ENCODE measurements around the gene EIF4EBP2.
A peak's percentile ranks its signal among the peaks of the same experiment; 100 is the strongest.

Gene EIF4EBP2

GRCh38 chr10:70456164-70456563 is 52.2 kb downstream of the EIF4EBP2 start:
- in situ Hi-C loops (cut with MboI; ENCODE audit: low pct_unique_long_range_greater_than_20kb, low sequenced_read_pairs) = no loop called here
- DNase-seq = no peak

- in situ Hi-C loops (cut with MboI; ENCODE audit: low pct_unique_long_range_greater_than_20kb, low sequenced_read_pairs) = no loop called here
- no peak for DNase-seq
These were observed 53.9 kb downstream of the EIF4EBP2 start for GRCh38 chr10:70457759-70458305.

GRCh38 chr10:70458329-70459060 is 54.5 kb downstream of the EIF4EBP2 start:
- in situ Hi-C loops (cut with MboI; ENCODE audit: low pct_unique_long_range_greater_than_20kb, low sequenced_read_pairs) = no loop called here
- no peak for DNase-seq

- no peak for DNase-seq
- in situ Hi-C loops (cut with MboI; ENCODE audit: low pct_unique_long_range_greater_than_20kb, low sequenced_read_pairs) = no loop called here
These were observed 55.3 kb downstream of the EIF4EBP2 start for GRCh38 chr10:70459061-70459773.

GRCh38 chr10:70459774-70460490 is 56.0 kb downstream of the EIF4EBP2 start:
- in situ Hi-C loops (cut with MboI; ENCODE audit: low pct_unique_long_range_greater_than_20kb, low sequenced_read_pairs) = loop anchor here (10.0 kb wide), 1 partner anchor 75 kb away; no protein-coding TSS in a partner anchor
- DNase-seq = no peak

GRCh38 chr10:70461397-70462348 is 57.7 kb downstream of the EIF4EBP2 start:
- in situ Hi-C loops (cut with MboI; ENCODE audit: low pct_unique_long_range_greater_than_20kb, low sequenced_read_pairs) = loop anchor here (10.0 kb wide), 1 partner anchor 73 kb away; no protein-coding TSS in a partner anchor
- peak; percentile 51 for DNase-seq

- no peak for DNase-seq
- in situ Hi-C loops (cut with MboI; ENCODE audit: low pct_unique_long_range_greater_than_20kb, low sequenced_read_pairs) = loop anchor here (10.0 kb wide), 1 partner anchor 72 kb away; no protein-coding TSS in a partner anchor
These were observed 58.5 kb downstream of the EIF4EBP2 start for GRCh38 chr10:70462349-70462984.

GRCh38 chr10:70465278-70465677 is 61.3 kb downstream of the EIF4EBP2 start:
- in situ Hi-C loops (cut with MboI; ENCODE audit: low pct_unique_long_range_greater_than_20kb, low sequenced_read_pairs) = loop anchor here (10.0 kb wide), 1 partner anchor 70 kb away; no protein-coding TSS in a partner anchor
- no peak for DNase-seq

GRCh38 chr10:70465832-70466231 is 61.9 kb downstream of the EIF4EBP2 start:
- no peak for DNase-seq
- in situ Hi-C loops (cut with MboI; ENCODE audit: low pct_unique_long_range_greater_than_20kb, low sequenced_read_pairs) = loop anchor here (10.0 kb wide), 1 partner anchor 69 kb away; no protein-coding TSS in a partner anchor

GRCh38 chr10:70466951-70467350 is 63.0 kb downstream of the EIF4EBP2 start:
- in situ Hi-C loops (cut with MboI; ENCODE audit: low pct_unique_long_range_greater_than_20kb, low sequenced_read_pairs) = loop anchor here (10.0 kb wide), 1 partner anchor 68 kb away; no protein-coding TSS in a partner anchor
- no peak for DNase-seq

GRCh38 chr10:70472799-70473454 is 69.0 kb downstream of the EIF4EBP2 start:
- in situ Hi-C loops (cut with MboI; ENCODE audit: low pct_unique_long_range_greater_than_20kb, low sequenced_read_pairs) = no loop called here
- no peak for DNase-seq

- in situ Hi-C loops (cut with MboI; ENCODE audit: low pct_unique_long_range_greater_than_20kb, low sequenced_read_pairs) = no loop called here
- no peak for DNase-seq
These were observed 70.8 kb downstream of the EIF4EBP2 start for GRCh38 chr10:70474780-70475179.

- DNase-seq = no peak
- in situ Hi-C loops (cut with MboI; ENCODE audit: low pct_unique_long_range_greater_than_20kb, low sequenced_read_pairs) = no loop called here
These were observed 71.7 kb downstream of the EIF4EBP2 start for GRCh38 chr10:70475661-70476060.

- in situ Hi-C loops (cut with MboI; ENCODE audit: low pct_unique_long_range_greater_than_20kb, low sequenced_read_pairs) = no loop called here
- no peak for DNase-seq
These were observed 72.5 kb downstream of the EIF4EBP2 start for GRCh38 chr10:70476249-70477035.

GRCh38 chr10:70477661-70478162 is 73.8 kb downstream of the EIF4EBP2 start:
- DNase-seq = peak; percentile 38
- in situ Hi-C loops (cut with MboI; ENCODE audit: low pct_unique_long_range_greater_than_20kb, low sequenced_read_pairs) = no loop called here

Data from KBM-7 (cell line).